IPS-20b (cell line): ENCODE measurements around the gene STRA6.

Experiments
- H3K27ac ChIP-seq: one replicate; pipeline ENCODE4 v1.5.1; 2013; ENCODE audit warnings: low read length
- H3K27me3 ChIP-seq: 2 replicates; pipeline ENCODE4 v1.6.1; 2013; ENCODE audit warnings: mild to moderate bottlenecking, low read length, inconsistent platforms; ENCODE audit not compliant: insufficient read depth
- H3K36me3 ChIP-seq: 2 replicates; pipeline ENCODE4 v1.6.1; 2013; ENCODE audit warnings: low read depth, mild to moderate bottlenecking, inconsistent platforms, low read length, moderate library complexity; ENCODE audit not compliant: insufficient read depth
- H3K4me1 ChIP-seq: 2 replicates; pipeline ENCODE4 v1.6.1; 2013; ENCODE audit warnings: mild to moderate bottlenecking, control low read depth, inconsistent platforms, low read length, moderate library complexity; ENCODE audit not compliant: insufficient read depth
- H3K4me3 ChIP-seq: 2 replicates; pipeline ENCODE4 v1.5.1; 2013; ENCODE audit warnings: mild to moderate bottlenecking, low read length, inconsistent platforms
- H3K9ac ChIP-seq: 2 replicates; pipeline ENCODE4 v1.6.1; 2013; ENCODE audit warnings: low read depth, mild to moderate bottlenecking, inconsistent platforms, low read length, moderate library complexity
- H3K9me3 ChIP-seq: 2 replicates; pipeline ENCODE4 v1.6.1; 2013; ENCODE audit warnings: mild to moderate bottlenecking, low read depth, low read length, inconsistent platforms; ENCODE audit not compliant: insufficient read depth

Gene STRA6, protein sequence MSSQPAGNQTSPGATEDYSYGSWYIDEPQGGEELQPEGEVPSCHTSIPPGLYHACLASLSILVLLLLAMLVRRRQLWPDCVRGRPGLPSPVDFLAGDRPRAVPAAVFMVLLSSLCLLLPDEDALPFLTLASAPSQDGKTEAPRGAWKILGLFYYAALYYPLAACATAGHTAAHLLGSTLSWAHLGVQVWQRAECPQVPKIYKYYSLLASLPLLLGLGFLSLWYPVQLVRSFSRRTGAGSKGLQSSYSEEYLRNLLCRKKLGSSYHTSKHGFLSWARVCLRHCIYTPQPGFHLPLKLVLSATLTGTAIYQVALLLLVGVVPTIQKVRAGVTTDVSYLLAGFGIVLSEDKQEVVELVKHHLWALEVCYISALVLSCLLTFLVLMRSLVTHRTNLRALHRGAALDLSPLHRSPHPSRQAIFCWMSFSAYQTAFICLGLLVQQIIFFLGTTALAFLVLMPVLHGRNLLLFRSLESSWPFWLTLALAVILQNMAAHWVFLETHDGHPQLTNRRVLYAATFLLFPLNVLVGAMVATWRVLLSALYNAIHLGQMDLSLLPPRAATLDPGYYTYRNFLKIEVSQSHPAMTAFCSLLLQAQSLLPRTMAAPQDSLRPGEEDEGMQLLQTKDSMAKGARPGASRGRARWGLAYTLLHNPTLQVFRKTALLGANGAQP

DNA sequence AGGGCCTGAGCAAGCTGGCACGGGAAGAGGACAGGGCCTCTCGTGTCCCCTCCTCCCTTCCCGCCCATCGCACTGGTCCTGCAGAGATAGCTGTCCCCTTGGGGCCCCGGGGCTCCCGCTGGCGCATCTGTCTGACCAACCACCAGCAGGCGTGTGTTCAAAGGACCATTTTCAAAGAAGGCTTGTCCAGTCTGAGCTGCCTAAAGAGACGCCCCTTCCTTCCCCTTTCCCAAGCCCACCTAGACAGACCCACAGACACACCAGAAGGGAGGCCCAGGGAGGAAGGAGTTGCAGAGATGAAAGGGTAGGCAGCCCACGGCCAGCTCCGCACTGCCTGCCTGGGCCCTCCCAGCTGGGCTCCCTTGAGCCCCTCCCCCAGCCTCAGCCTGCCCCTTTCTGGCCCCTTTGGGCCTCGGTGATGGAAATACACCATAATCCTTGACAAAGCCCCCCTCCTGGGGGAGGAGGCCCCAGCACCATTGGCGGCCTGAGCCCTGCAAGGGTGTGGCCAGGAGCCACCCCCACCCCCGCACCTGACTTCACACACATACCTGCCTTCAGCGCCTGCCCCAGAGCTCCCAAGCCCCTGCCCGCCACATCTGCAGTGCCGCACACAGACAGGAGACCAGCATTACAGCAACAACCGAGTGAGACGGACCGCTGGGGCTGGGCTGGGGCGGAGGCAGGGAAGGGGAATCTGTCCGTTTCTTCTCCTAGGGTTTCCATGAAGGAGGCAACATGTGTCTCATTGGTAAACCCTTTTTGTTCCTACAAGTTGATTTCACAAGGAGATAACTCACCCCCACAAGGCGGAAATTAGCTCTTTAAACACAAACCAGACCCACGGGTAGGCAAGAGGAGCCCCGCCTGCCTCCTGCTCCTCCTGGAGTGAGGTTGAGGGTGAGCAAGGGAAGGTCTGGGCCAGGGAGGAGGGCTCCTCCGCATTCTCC is at the start of gene STRA6:
TSS of gene STRA6 (minus strand) at position 336 of the 950 bp plus-strand sequence. CDS start 520 bp downstream, outside the sequence.
- H3K36me3 ChIP-seq = no peaks in the 10 kb centered on the region
- peak within 1 kb of the TSS; percentile 63 for H3K4me3 ChIP-seq
- peaks cover 9% of the 10 kb centered on the region; the same call in 1 of the 2 replicates for H3K27me3 ChIP-seq
- H3K4me1 ChIP-seq = peaks cover 27% of the 10 kb centered on the region
- H3K27ac ChIP-seq = no peak within 1 kb of the TSS
- H3K9ac ChIP-seq = peak within 1 kb of the TSS; percentile 71
- H3K9me3 ChIP-seq = no peaks in the 10 kb centered on the region

DNA sequence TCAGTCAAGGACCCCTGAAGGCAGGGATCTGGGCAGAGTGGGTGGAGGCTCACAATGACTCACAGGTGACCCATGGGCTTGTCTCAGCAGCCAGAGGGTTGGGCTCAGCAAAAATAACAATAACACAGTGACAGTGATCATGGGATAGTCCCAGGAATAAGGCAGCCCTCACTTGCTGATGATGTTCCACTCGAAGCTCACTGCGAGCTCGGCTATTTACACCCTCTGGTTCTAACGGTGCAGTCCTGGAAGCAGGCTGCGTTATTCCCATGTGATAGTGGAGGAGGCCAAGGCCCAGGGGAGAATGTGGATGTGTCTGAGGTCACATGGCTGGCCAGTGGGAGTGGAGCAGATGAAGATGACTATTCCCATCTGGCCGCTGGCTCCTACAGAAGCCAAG is 49.7 kb upstream of the STRA6 start:
- Histone ChIP-seq H3K27me3 (0 out of 2 replicates have a peak, but pooled peaks cover 3% of the 10 kb centered on the region), H3K9me3 (no peaks in the 10 kb centered on the region), H3K4me1 (peaks cover 4% of the 10 kb centered on the region; the same call in 1 of the 2 replicates), H3K9ac (no peak overlapping the region), H3K27ac (no peak overlapping the region), H3K36me3 (no peaks in the 10 kb centered on the region), H3K4me3 (no peak overlapping the region)

DNA sequence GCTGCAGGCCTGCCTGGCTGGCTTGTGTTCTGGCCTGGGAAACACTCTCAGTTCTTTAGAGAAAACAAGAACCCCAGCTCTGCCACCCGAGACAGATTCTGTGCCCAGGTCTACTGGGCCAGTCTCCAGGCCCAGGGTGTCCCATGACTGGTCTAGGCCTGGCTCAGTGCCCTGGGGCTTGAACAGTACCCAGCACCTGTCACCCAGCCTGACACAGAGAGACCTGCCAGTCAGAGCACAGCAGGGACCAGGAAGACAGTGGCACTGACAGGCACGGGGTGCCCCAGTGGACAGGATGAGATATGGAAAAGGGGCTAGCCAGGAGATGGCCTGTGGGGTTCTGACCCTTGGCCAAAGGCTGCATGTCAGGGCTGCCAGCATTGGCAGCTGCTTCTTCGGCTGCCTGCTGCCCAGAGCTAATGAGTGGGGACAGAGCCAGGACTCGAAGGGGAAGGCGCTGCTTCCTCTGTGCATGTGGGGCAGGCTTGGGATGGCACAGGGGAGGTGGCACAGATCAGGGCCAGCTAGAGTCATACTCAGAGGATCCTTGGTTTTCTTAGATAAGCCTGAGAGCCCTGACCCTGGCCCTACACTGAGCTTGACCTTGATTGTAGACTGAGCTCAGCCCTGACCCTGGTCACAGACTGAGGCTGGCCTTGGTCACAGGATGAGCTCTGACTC is 48.7 kb upstream of the STRA6 start:
- Histone ChIP-seq H3K36me3 (no peaks in the 10 kb centered on the region), H3K9ac (no peak overlapping the region), H3K27ac (no peak overlapping the region), H3K4me3 (no peak overlapping the region), H3K4me1 (peaks cover 4% of the 10 kb centered on the region; the same call in 1 of the 2 replicates), H3K9me3 (no peaks in the 10 kb centered on the region), H3K27me3 (peaks cover 6% of the 10 kb centered on the region; the same call in 1 of the 2 replicates)

DNA sequence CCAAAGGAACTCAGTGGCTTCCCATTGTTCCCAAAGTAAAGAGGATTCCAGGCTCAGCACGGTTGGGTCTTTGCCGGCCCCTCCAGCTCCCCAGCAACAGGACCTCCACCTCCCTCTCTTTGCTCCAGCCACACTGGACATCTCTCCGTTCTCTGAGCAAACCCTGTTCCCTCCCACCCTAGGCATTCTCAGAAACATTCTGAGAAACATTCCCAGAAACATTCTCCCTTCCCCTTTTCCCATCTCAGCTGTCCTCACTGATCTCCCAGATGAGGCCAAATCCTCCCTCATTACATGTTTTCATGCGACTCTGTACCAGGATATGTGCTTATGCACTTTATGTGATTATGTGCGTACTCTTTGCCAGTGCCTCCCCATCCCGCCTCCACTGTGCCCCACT is 47.7 kb upstream of the STRA6 start:
- H3K4me3 ChIP-seq = no peak overlapping the region
- no peaks in the 10 kb centered on the region for H3K36me3 ChIP-seq
- H3K27ac ChIP-seq = no peak overlapping the region
- H3K9me3 ChIP-seq = no peaks in the 10 kb centered on the region
- H3K4me1 ChIP-seq = peaks cover 8% of the 10 kb centered on the region; the same call in 1 of the 2 replicates
- H3K27me3 ChIP-seq = peaks cover 11% of the 10 kb centered on the region
- H3K9ac ChIP-seq = no peak overlapping the region

DNA sequence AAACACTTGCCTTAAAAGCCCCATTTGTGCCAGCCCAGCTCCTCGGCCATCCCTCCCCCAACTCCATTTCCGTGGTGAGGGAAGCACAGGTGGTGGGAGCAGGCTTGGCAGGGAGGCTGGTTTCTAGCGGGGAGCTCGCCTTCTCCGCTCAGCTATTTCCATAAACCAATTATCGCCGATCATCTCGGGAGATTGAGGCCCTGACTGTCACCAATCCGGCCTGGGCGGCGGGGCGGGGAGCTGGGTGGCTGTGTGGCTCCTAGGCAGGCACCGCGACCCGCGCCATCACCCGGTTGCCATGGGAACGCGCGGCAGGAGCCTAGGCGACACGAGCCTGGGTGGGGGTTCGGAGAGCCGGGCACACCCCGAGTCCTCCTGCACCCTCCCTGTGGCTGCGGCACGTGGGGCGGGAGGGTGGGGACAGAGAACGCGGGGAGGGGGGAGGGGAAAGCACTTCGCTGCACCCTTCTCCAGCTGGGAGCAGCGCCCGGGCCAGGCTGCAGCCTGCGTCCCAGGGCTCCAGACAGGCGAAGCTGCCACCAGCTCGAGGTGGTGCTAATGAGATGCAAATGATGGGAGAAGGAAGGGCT is 42.9 kb upstream of the STRA6 start:
- Histone ChIP-seq H3K9ac (no peak overlapping the region; the same call in 1 of the 2 replicates), H3K36me3 (no peaks in the 10 kb centered on the region), H3K27me3 (peaks cover 25% of the 10 kb centered on the region), H3K4me3 (peak overlapping the region; percentile 57), H3K9me3 (no peaks in the 10 kb centered on the region), H3K27ac (no peak overlapping the region), H3K4me1 (peaks cover 12% of the 10 kb centered on the region; the same call in 1 of the 2 replicates)

DNA sequence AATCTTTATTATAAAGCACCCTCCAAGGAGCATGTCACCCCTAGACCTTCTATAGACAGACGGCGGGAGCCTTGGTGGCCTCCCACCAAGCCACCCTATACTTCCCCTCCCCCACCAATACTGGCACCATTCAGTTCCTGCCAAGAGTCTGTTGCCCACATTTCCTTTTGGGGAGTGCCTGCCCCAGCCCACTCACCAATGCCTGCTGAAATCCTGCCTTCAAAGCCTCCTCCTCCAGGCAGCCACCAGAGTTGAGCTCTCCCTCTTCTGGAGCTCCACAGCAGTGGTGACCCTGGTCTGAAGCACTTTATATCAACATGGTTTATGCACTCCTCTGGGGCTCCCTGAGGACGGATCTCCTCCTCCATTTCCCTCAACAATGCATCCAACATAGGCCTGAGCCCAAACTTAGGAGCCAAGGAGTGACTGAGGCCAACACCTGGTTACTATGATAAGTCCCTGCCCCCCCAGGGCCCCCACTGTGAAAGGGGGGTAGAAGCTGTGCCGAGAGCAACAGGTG is 42.3 kb upstream of the STRA6 start:
- Histone ChIP-seq H3K9ac (no peak overlapping the region; the same call in 1 of the 2 replicates), H3K27me3 (peaks cover 25% of the 10 kb centered on the region), H3K9me3 (no peaks in the 10 kb centered on the region), H3K4me1 (peaks cover 12% of the 10 kb centered on the region; the same call in 1 of the 2 replicates), H3K4me3 (peak overlapping the region; percentile 57), H3K27ac (no peak overlapping the region), H3K36me3 (no peaks in the 10 kb centered on the region)

DNA sequence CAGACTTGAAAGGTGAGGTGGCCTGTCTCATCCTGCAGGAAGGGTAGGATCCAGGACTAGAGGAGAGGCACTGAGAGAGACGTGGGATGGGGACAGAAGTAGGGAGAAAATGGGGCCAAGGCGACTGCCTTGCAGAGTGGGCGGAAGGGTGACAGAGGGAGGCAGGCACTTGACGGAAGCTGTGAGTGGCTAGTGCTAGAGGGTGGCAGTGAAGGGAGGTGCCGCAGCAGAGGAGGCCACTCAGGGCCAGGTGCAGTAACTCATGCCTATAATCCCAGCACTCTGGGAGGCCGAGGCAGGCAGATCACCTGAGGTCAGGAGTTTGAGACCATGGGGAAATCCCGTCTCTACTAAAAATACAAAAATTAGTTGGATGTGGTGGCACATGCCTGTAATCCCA is 40.8 kb upstream of the STRA6 start:
- no peaks in the 10 kb centered on the region for H3K9me3 ChIP-seq
- H3K9ac ChIP-seq = no peak overlapping the region
- H3K27ac ChIP-seq = no peak overlapping the region
- no peak overlapping the region for H3K4me3 ChIP-seq
- no peaks in the 10 kb centered on the region for H3K36me3 ChIP-seq
- H3K27me3 ChIP-seq = peaks cover 25% of the 10 kb centered on the region
- H3K4me1 ChIP-seq = peaks cover 17% of the 10 kb centered on the region; the same call in 1 of the 2 replicates

DNA sequence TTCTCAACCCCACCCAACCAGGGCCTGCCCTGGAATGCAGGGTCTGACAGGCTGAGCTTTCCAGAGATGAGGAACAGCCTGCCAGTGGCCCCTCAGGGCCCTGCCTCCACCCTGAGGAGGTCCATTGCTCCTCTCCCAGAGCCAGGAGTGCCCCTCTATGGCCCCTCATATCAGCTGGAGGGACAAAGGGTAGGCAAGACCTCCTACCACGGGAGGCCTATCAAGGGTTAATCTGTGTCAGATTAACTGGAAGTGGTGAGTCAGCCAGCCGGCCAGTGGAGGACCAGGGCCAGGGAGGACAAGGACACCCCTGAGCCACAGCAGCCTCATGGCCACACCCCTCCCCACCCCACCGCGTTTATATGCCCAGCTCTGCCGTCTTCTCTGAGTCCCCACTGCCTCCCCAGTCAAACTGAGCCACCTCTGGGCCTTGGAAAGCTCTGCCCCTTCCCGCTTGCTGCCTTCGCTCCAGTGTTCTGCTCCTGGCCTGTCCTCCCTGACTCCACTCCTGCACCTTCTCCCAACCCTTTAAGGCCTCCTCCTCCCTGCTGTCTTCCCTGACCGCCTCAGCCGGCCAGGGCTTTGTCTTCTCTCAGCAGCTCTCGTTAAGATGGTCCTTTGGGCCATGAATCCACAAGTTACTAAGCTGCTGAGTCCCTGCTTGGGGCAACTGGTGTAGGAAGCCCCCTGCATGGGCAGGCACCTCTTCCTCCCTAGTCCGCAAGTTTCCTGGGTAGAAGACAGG is 40.0 kb upstream of the STRA6 start:
- H3K9ac ChIP-seq = no peak overlapping the region
- H3K27me3 ChIP-seq = peaks cover 25% of the 10 kb centered on the region
- H3K36me3 ChIP-seq = no peaks in the 10 kb centered on the region
- H3K4me1 ChIP-seq = peaks cover 17% of the 10 kb centered on the region; the same call in 1 of the 2 replicates
- H3K9me3 ChIP-seq = no peaks in the 10 kb centered on the region
- no peak overlapping the region for H3K4me3 ChIP-seq
- H3K27ac ChIP-seq = no peak overlapping the region

DNA sequence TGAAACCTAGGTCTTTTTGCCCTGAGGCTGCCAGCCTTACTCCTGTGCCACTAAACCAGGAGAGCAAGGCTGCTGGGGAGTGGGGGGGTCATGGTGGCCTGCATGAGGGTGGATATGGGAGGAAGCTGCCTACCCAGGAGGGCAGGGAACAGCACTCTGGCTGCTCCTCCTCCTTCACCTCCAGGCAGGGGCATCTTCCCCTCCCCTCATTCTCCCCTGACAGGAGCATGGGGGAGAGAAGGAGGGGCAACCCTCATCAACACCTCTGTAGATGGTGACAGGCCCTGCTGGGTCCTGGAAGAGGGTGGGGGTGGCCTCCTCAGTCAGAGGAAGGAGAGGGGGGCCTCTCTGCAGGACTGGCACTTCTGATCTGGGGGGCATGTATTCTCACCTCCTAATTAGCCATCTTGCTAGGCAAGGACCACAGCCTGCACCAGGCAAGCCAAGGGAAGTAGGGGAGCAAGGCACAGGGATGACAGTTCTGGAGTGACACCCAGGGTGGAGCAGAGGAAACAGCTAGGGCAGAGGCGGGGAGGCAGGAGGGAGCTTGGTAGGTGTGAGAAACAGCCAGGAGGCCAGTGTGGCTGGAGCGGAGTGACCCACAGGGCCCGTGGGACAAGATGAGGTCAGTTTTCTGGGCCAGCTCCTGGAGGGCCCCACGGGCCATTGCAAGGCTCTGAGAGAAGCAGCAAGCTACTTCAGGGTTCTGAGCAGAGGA is 38.5 kb upstream of the STRA6 start:
- H3K4me1 ChIP-seq = peaks cover 17% of the 10 kb centered on the region; the same call in 1 of the 2 replicates

More for the DNA sequence above, 38.5 kb upstream of the STRA6 start:
- Histone ChIP-seq H3K9ac (no peak overlapping the region), H3K9me3 (no peaks in the 10 kb centered on the region), H3K4me3 (no peak overlapping the region), H3K27me3 (peaks cover 20% of the 10 kb centered on the region), H3K27ac (no peak overlapping the region), H3K36me3 (no peaks in the 10 kb centered on the region)
